Ishikawa (cell line): Measurements from ENCODE around the gene APOBR.
A peak's percentile ranks its signal among the peaks of the same experiment; 100 is the strongest.

Experiments
- CEBPB ChIP-seq: IDR thresholded peaks from 2 replicates; pipeline ENCODE4 v1.6.1; 2012
- CREB1 ChIP-seq: IDR thresholded peaks from 2 replicates; pipeline ENCODE4 v1.6.1; 2012; ENCODE audit warnings: low read depth
- EGR1 ChIP-seq: IDR thresholded peaks from 2 replicates; pipeline ENCODE4 v1.6.1; 2012
- EP300 ChIP-seq: IDR thresholded peaks from 2 replicates; pipeline ENCODE4 v1.6.1; 2012; ENCODE audit warnings: borderline replicate concordance
- FOXM1 ChIP-seq: IDR thresholded peaks from 2 replicates; pipeline ENCODE4 v1.6.1; 2012; ENCODE audit warnings: low read depth, borderline replicate concordance
- NFIC ChIP-seq: IDR thresholded peaks from 2 replicates; pipeline ENCODE4 v1.6.1; 2012
- RAD21 ChIP-seq: IDR thresholded peaks from 2 replicates; pipeline ENCODE4 v1.6.1; 2012; ENCODE audit warnings: low read depth
- TAF1 ChIP-seq: IDR thresholded peaks from 2 replicates; pipeline ENCODE4 v1.6.1; 2012; ENCODE audit warnings: low read depth, mild to moderate bottlenecking
- TCF12 ChIP-seq: IDR thresholded peaks from 2 replicates; pipeline ENCODE4 v1.6.1; 2012; ENCODE audit warnings: low read depth
- TEAD4 ChIP-seq: IDR thresholded peaks from 2 replicates; pipeline ENCODE4 v1.6.1; 2012
- YY1 ChIP-seq: IDR thresholded peaks from 2 replicates; pipeline ENCODE4 v1.6.1; 2012; ENCODE audit warnings: low read depth
- ZBTB7A ChIP-seq: IDR thresholded peaks from 2 replicates; pipeline ENCODE4 v1.6.1; 2012; ENCODE audit warnings: low read depth
- TF ChIP-seq, protein P1 (sequence below): IDR thresholded peaks from 2 replicates; pipeline ENCODE4 v1.6.1; 2012
- TF ChIP-seq, protein P2 (sequence below): IDR thresholded peaks from 2 replicates; pipeline ENCODE4 v1.6.1; 2012; ENCODE audit warnings: low read depth, mild to moderate bottlenecking
- TF ChIP-seq, protein P3 (sequence below): IDR thresholded peaks from 2 replicates; pipeline ENCODE4 v1.6.1; 2012

Gene APOBR

DNA sequence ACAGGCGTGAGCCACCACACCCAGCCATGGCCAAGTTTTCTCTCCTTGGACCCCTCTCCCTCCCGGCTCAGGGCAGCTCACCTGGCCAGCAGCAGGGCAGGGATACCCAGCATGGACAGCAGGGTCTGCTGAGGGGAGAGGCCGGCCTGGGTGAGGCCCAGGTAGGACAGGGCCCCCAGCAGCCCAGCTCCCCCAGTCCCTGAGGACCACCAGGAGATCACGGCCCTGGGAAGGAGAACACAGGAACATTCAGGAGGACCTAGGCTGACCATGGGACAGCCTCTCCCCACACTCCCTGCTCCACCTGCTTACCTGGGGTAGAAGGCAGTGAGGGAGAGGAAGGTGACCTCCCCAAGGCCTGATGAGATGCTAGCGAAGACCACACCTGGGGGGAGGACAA is 8.2 kb upstream of the APOBR start:
- TF ChIP-seq TEAD4 (no peak), RAD21 (no peak), CREB1 (no peak), NFIC (no peak), CEBPB (no peak), TCF12 (no peak), FOXM1 (no peak), YY1 (no peak), EP300 (no peak), ZBTB7A (no peak), EGR1 (no peak), TAF1 (no peak)
- TF ChIP-seq, protein P1, sequence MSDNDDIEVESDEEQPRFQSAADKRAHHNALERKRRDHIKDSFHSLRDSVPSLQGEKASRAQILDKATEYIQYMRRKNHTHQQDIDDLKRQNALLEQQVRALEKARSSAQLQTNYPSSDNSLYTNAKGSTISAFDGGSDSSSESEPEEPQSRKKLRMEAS = no peak
- TF ChIP-seq, protein P2, sequence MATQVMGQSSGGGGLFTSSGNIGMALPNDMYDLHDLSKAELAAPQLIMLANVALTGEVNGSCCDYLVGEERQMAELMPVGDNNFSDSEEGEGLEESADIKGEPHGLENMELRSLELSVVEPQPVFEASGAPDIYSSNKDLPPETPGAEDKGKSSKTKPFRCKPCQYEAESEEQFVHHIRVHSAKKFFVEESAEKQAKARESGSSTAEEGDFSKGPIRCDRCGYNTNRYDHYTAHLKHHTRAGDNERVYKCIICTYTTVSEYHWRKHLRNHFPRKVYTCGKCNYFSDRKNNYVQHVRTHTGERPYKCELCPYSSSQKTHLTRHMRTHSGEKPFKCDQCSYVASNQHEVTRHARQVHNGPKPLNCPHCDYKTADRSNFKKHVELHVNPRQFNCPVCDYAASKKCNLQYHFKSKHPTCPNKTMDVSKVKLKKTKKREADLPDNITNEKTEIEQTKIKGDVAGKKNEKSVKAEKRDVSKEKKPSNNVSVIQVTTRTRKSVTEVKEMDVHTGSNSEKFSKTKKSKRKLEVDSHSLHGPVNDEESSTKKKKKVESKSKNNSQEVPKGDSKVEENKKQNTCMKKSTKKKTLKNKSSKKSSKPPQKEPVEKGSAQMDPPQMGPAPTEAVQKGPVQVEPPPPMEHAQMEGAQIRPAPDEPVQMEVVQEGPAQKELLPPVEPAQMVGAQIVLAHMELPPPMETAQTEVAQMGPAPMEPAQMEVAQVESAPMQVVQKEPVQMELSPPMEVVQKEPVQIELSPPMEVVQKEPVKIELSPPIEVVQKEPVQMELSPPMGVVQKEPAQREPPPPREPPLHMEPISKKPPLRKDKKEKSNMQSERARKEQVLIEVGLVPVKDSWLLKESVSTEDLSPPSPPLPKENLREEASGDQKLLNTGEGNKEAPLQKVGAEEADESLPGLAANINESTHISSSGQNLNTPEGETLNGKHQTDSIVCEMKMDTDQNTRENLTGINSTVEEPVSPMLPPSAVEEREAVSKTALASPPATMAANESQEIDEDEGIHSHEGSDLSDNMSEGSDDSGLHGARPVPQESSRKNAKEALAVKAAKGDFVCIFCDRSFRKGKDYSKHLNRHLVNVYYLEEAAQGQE = no peak
- TF ChIP-seq, protein P3, sequence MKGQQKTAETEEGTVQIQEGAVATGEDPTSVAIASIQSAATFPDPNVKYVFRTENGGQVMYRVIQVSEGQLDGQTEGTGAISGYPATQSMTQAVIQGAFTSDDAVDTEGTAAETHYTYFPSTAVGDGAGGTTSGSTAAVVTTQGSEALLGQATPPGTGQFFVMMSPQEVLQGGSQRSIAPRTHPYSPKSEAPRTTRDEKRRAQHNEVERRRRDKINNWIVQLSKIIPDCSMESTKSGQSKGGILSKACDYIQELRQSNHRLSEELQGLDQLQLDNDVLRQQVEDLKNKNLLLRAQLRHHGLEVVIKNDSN = no peak

DNA sequence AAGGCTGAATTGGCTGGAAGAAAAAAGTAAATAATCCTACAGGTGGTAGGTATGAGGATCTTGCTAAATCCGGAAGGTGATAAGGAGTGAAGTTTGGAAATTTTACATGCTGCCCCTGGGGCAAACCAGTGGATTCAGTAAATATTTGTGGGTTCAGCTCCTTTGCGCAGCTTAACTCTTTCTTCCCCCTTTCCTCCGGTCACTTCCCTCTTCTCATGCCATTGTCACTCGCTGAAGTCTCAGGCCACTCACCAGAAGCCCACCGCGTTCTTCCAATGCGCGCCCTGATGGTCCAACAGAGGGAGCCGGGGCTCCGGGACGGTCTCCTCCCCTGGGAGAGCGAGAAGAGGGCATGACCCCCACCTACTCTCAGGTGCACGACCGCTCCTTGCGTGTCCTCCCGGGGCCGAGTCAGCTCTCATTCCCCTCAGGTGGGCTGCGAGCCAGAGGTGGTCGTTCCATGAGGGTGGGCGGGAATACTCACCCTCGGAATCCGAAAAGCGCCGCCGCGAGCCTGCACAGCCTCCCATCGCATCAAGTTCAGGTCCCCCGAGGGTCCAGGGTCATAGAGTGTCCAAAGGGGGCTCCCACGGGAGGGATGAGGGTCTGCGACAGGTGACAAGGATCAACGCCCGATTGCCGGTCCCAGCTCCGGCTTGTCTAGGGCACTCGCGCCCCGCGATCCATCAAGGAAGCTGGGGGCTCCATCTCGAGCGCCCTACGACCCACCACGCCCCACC is 3.0 kb upstream of the APOBR start:
- no peak for TF ChIP-seq EGR1
- TF ChIP-seq RAD21 = peak; percentile 7; the same call in 1 of the 2 replicates
- peak; percentile 98 for TF ChIP-seq ZBTB7A

DNA sequence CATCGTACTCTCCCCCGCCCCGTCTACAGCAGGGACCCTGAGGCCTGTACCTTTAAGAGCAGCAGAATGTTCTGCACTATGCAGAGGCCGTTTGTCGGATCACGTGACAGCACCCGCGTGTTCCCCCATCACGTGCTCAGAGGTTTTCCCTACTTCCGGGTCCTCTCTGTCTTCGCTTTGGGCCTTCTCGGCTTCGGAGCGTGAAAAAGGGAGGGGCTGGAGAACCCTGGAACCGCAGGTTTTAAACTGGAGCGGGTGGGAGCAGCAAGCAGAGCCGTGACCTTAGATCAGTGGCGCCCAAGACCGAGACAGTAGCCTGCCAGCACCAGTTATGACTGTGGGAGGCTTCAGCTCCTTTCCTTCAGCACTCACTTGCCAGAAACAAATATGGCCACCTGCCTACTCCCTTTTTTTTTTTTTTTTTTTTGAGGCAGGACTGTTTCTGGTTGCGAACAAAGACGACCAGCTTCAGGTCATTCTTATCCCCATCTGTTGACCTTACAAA is 2.4 kb upstream of the APOBR start, which contains the start of gene CLN3:
Gene CLN3, minus strand, starts transcription at position 105 of the 505 bp plus-strand sequence. CDS start 315 bp downstream, outside the sequence.
- TF ChIP-seq EP300 (peak; percentile 19; the same call in 1 of the 2 replicates), TEAD4 (no peak), YY1 (peak; percentile 98), TCF12 (peak; percentile 68; the same call in 1 of the 2 replicates), TAF1 (no peak; the same call in 1 of the 2 replicates), EGR1 (peak; percentile 57; the same call in 1 of the 2 replicates)
- TF ChIP-seq, protein P1 = peak; percentile 93
- TF ChIP-seq, protein P3 = peak; percentile 99

DNA sequence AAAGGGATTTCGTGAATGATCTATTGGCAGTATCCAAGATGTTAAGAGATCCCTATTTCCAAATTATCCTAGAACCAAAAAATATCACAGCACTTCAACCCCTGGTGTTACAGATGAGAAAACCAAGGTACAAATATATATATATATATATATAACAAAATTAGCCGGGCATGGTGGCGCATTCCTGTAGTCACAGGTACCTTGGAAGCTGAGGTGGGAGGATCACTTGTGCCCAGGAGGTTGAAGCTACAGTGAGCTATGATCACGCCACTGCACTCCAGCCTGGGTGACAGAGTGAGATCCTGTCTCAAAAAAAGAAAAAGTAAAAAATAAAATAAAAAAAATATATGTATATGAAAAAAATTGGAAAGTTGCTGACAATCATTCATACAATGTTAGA is 1.9 kb upstream of the APOBR start:
- TF ChIP-seq, protein P2 = no peak
- TF ChIP-seq TAF1 (no peak), CREB1 (no peak), TCF12 (no peak), CEBPB (no peak), EGR1 (no peak), TEAD4 (no peak), YY1 (no peak), NFIC (no peak), FOXM1 (no peak), ZBTB7A (no peak), EP300 (no peak), RAD21 (no peak)
- TF ChIP-seq, protein P3 = no peak
- TF ChIP-seq, protein P1 = no peak
